Measurements from ENCODE around the gene ZNF784. TPM values are rescaled to one million over a fixed set of nuclear protein-coding genes. Genes with fewer than 3 reads are reported as not detected.

Gene ZNF784
- total and polyA plus RNA-seq, 2 donors (not counting 3 experiments of a cell fraction or from before 2014, with no cell fraction given), result 4.9 TPM

- Histone ChIP-seq H3K9me3 (replicated peaks; ENCODE audit: control insufficient read depth, insufficient read depth, low read length) (no peaks in the 10 kb centered on the region), H3K79me2 (ENCODE audit: control insufficient read depth, insufficient read depth, low read length) (peaks cover 87% of the 10 kb centered on the region), H3K27ac (ENCODE audit: insufficient read depth, low read depth, low read length) (no peak overlapping the region), H3K4me3 (replicated peaks in 1 of 3; ENCODE audit: insufficient read depth in 1 of 3, low read depth in 1 of 3, low read length in 3 of 3) (no peak overlapping the region), H2AFZ (ENCODE audit: low read depth, low read length) (no peak overlapping the region), H3K4me1 (ENCODE audit: control insufficient read depth, extremely low read depth, insufficient read depth, low read length) (peaks cover 4% of the 10 kb centered on the region), H3K9ac (replicated peaks; ENCODE audit: extremely low read depth, insufficient read depth, low read length) (no peak overlapping the region), H3K36me3 (ENCODE audit: control insufficient read depth in 2 of 2, extremely low read depth in 1 of 2, insufficient read depth in 2 of 2, low read length in 2 of 2) (peaks cover 22 to 66% of the 10 kb centered on the region in 2 experiments), H4K20me1 (replicated peaks; ENCODE audit: control insufficient read depth, extremely low read depth, insufficient read depth, low read length) (peaks cover 5% of the 10 kb centered on the region), H3K4me2 (ENCODE audit: insufficient read depth, low read length) (no peak overlapping the region), H3K9me1 (replicated peaks; ENCODE audit: control insufficient read depth, extremely low read depth, insufficient read depth, low read length) (no peaks in the 10 kb centered on the region), H3K27me3 (ENCODE audit: control insufficient read depth in 2 of 2, insufficient read depth in 2 of 2, low read length in 2 of 2) (no peaks in the 10 kb centered on the region)
- dilution Hi-C loops (cut with MboI; ENCODE audit: extremely low pct_ligation_motif_present, low sequenced_read_pairs) (no loop called here), intact Hi-C loops (cut with micrococcal nuclease) (no loop called here)
- ChIA-PET CTCF (interaction anchor here (0.9 kb wide), 1 partner anchor 13 kb away, joined by 3 read pairs; the partner anchor contains the start of gene U2AF2), POLR2A (no interaction called here)
- TF ChIP-seq CTCF (IDR thresholded peaks at IDR 0.05; ENCODE audit: extremely low read depth in 1 of 2, insufficient read depth in 1 of 2, low read depth in 1 of 2, low read length in 2 of 2) (no peak), MYC (IDR thresholded peaks at IDR 0.05; ENCODE audit: low read depth, low read length) (no peak), JUN (IDR thresholded peaks at IDR 0.05; ENCODE audit: borderline replicate concordance, insufficient read depth, insufficient read length, low read depth) (no peak), FOS (IDR thresholded peaks at IDR 0.05; ENCODE audit: borderline replicate concordance, insufficient read depth, low read length) (no peak), MAX (IDR thresholded peaks at IDR 0.05; ENCODE audit: insufficient read depth, insufficient read length) (no peak), EZH2 (IDR thresholded peaks at IDR 0.05; ENCODE audit: borderline replicate concordance, low read depth, low read length, severe bottlenecking) (no peak), POLR2A (IDR thresholded peaks at IDR 0.05; ENCODE audit: low read depth, low read length) (no peak), POLR2AphosphoS5 (IDR thresholded peaks at IDR 0.05; ENCODE audit: insufficient read depth, low read depth, low read length) (no peak)
- DNase-seq (ENCODE audit: low read depth, low spot score) (no peak), FAIRE-seq (no peak)
- no TSS peak for BruUV-seq (replicated peaks)
Observed at GRCh38 chr19:55667958-55668357, 43.6 kb upstream of the ZNF784 start.

Data from endothelial cell of umbilical vein (primary cell).